Naive thymus-derived CD8-positive, alpha-beta T cell (primary cell): ENCODE measurements around the gene WNT8B. TPM values are rescaled to one million over a fixed set of nuclear protein-coding genes. Genes with fewer than 3 reads are reported as not detected.

ENCODE experiments used
- ATAC-seq, 2 donors: fragments of 150-1000 bp; cut with Tn5 transposase in 1 of 2; sonication (Bioruptor Pico), chemical (Tn5 transposase) in 1 of 2; 1 replicate in 1 of 2; 2 replicates in 1 of 2; pipeline ENCODE4 v1.10.0; 2021; ENCODE audit warnings: mild to moderate bottlenecking in 2 of 2, moderate library complexity in 2 of 2
- POLR2A ChIA-PET: fragments of 350-600 bp; sonication (Branson Sonifier 250); formaldehyde crosslinking; loops from one replicate; lab custom pipeline; 2021; ENCODE audit warnings: antibody characterized with exemption; lab: Charles Lee
- DNase-seq, 10 donors: peaks; one replicate each; pipeline versions ENCODE4 v3.0.0 to v3.0.0-alpha.2; 2020 to 2022
- H3K27ac Mint-ChIP-seq, 10 donors: one replicate each; pipeline ENCODE4 v1.8.0; 2020 to 2022; ENCODE audit warnings: mild to moderate bottlenecking in 10 of 10, mixed read lengths in 10 of 10, moderate library complexity in 4 of 10, inconsistent platforms in 1 of 10
- H3K27me3 Mint-ChIP-seq, 5 donors: one replicate each; pipeline ENCODE4 v1.8.0; 2021 to 2022; ENCODE audit warnings: mixed read lengths in 5 of 5
- H3K36me3 Mint-ChIP-seq, 3 donors: one replicate each; pipeline ENCODE4 v1.8.0; 2020 to 2022; ENCODE audit warnings: mixed read lengths in 3 of 3, mild to moderate bottlenecking in 2 of 3, inconsistent platforms in 1 of 3
- H3K4me1 Mint-ChIP-seq, 4 donors: one replicate each; pipeline ENCODE4 v1.8.0; 2021 to 2022; ENCODE audit warnings: mixed read lengths in 4 of 4
- H3K4me3 Mint-ChIP-seq, 10 donors: one replicate each; pipeline ENCODE4 v1.8.0; 2020 to 2022; ENCODE audit warnings: mild to moderate bottlenecking in 10 of 10, mixed read lengths in 10 of 10, moderate library complexity in 6 of 10, inconsistent platforms in 1 of 10
- H3K9me3 Mint-ChIP-seq, 9 donors: one replicate each; pipeline ENCODE4 v1.8.0; 2020 to 2022; ENCODE audit warnings: mixed read lengths in 9 of 9, mild to moderate bottlenecking in 3 of 9, inconsistent platforms in 1 of 9, moderate library complexity in 1 of 9
- polyA plus RNA-seq, 3 donors: library from polyadenylated mRNA; unstranded; fragments of 300-500 nt; fragmentation: Illumina TruSeq; gene quantifications; one replicate each; pipeline ENCODE4 v1.2.3, GENCODE V29; 2021
- total RNA-seq, 8 experiments: library from RNA in 2 of 8; stranded (reverse) in 2 of 8; gene quantifications; one replicate each; pipeline ENCODE4 v1.2.3 and lab custom pipeline; 2021 to 2026

WNT8B gene
- total and polyA plus RNA-seq, 5 experiments from 2014 or later: 0.14 to 1.1 (median 0.24) TPM; not detected in 2

- POLR2A ChIA-PET: interaction anchor here (1.1 kb wide), 1 partner anchor 13 kb away, joined by 4 read pairs; the partner anchor contains the start of gene HIF1AN
- H3K36me3 Mint-ChIP-seq: peaks cover 0 to 57% (median 13%) of the 10 kb centered on the region in 3 donors
- H3K9me3 Mint-ChIP-seq: no peaks in the 10 kb centered on the region
- DNase-seq (no peak), ATAC-seq (no peak)
- H3K4me1 Mint-ChIP-seq: peaks cover 11 to 46% (median 30%) of the 10 kb centered on the region in 4 donors
- no peak overlapping the region for H3K27ac Mint-ChIP-seq
- H3K4me3 Mint-ChIP-seq: no peak overlapping the region
- no peaks in the 10 kb centered on the region for H3K27me3 Mint-ChIP-seq
Observed at GRCh38 chr10:100522945-100523344, 60.1 kb downstream of the WNT8B start.

DNA sequence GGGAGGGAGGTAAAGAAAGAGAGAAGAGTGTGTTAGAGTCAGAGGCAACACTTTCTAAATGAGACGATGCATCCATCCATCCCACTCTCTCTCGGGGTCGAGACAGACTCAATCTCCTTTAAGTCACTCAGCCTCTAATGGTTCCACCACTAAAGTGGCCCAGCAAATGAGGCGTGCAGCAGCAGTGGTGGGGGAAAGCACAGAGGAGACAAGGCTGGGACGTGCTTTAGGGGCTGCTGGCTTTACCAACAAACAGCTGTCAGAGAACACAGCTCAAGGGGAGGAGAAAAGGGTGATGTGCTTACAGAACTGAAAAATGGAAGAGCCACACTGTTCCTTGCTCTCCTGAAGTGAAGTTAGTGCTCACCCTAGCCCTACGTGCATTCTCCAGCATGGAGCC is 61.4 kb downstream of the WNT8B start:
- ATAC-seq: no peak
- peaks cover 9 to 45% (median 29%) of the 10 kb centered on the region in 4 donors for H3K4me1 Mint-ChIP-seq
- no peaks in the 10 kb centered on the region for H3K9me3 Mint-ChIP-seq
- H3K36me3 Mint-ChIP-seq: peaks cover 0 to 57% (median 13%) of the 10 kb centered on the region in 3 donors
- DNase-seq: no peak
- peak overlapping the region in 4 of 10 donors; percentile 28 to 62 (median 50) for H3K27ac Mint-ChIP-seq
- H3K27me3 Mint-ChIP-seq: no peaks in the 10 kb centered on the region
- POLR2A ChIA-PET: no interaction called here
- no peak overlapping the region for H3K4me3 Mint-ChIP-seq

DNA sequence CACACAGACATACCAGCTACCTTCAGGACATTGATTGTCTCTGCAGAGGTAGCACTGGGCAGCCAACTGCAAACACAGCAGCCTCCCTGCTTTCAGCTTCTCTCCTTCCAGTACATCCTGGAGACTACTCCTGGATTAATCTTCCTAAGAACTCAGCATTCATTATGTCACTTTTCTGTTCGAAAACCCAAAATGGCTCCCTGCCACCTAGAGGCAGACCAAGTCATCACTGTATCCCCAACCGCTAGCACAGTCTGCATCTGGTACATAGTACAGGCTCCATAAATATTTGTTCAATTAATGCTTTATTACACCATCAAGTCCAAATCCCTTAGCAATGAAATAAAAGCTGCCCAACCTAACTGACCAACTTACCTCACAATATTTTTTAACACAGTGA is 61.8 kb downstream of the WNT8B start:
- Mint-ChIP-seq H3K27ac (peak overlapping the region in 4 of 10 donors; percentile 44 to 87 (median 63)), H3K4me3 (no peak overlapping the region), H3K9me3 (no peaks in the 10 kb centered on the region), H3K4me1 (peaks cover 8 to 45% (median 30%) of the 10 kb centered on the region in 4 donors), H3K27me3 (no peaks in the 10 kb centered on the region), H3K36me3 (peaks cover 2 to 57% (median 13%) of the 10 kb centered on the region in 3 donors)
- no peak for ATAC-seq
- POLR2A ChIA-PET: interaction anchor here (0.7 to 1.3 kb wide), 4 partner anchors 11 to 178 kb away, joined by 3 to 4 read pairs (median 3); partner anchors contain the start of genes HIF1AN and SCD
- DNase-seq: no peak

DNA sequence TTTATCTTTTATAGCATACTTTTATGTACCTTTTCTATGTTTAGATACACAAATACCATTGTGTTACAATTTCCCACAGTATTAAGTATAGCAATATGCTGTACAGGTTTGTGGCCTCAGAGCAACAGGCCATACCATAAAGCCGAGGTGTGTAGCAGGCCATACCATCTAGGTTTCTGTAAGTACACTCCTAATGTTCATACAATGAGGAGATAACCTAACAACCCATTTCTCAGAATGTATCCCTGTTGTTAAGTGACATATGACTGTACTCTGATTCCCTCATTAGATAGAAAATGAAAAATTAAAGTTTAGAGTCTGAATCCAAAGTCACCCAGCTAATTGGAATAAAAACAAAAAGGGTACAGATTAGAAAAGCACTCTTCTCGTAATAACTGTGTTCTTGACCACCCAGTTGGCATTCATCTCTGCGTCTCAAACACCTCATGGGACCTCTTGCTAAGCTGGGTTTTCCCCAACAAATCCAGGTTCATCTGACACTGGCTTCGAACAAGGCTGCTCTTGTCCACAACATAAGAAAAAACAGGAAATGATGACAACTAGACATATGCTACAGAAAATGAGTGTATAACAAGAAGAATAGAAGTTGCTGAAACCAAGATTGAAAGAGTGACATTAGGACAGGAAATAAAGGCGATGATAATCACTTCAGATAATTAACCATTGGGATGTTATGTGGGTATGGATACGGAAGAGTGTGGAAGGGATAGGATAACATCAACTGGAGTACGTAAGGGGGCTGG is 65.5 kb downstream of the WNT8B start:
- DNase-seq (peak in 1 of 10 donors; percentile 27), ATAC-seq (peak; percentile 29 to 68)
- Mint-ChIP-seq H3K36me3 (peaks cover 4 to 43% (median 13%) of the 10 kb centered on the region in 3 donors), H3K4me1 (peaks cover 13 to 52% (median 37%) of the 10 kb centered on the region in 4 donors), H3K27me3 (no peaks in the 10 kb centered on the region), H3K9me3 (no peaks in the 10 kb centered on the region), H3K4me3 (peak overlapping the region; percentile 92 to 100 (median 100)), H3K27ac (peak overlapping the region; percentile 92 to 100 (median 99))
- POLR2A ChIA-PET: interaction anchor here (1.2 to 2.9 kb wide), 3 partner anchors 7 to 19 kb away, joined by 3 to 16 read pairs (median 10); partner anchors contain the start of gene HIF1AN

DNA sequence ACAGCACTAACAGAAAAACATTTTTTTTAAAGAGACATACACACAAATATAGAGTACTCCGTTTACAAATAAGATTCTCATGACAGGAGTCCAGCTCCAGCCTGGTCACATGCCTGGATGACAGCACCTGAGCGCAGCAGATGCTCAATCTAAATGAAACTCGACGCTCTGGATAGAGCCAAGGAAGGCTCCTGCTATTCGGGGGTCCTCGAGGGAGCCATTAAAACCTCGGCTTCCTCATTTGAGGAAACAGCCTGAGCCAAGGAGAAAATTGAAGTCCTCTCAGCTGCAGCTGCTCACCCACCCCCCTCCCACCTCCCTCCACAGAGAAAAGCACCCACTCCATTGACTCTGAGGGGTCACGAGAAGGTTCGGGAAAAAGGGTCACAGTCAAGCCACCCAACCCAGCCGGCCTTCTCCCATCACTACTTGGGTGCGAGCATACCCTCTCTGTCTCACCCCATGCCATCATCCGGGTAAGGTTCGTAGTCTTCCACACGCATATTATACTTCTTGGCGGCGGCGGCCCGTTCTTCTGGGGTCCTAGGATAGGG is 66.2 kb downstream of the WNT8B start:
- no peaks in the 10 kb centered on the region for H3K9me3 Mint-ChIP-seq
- POLR2A ChIA-PET: interaction anchor here (1.2 to 2.9 kb wide), 2 partner anchors 17 to 20 kb away, joined by 3 to 10 read pairs; no protein-coding TSS in a partner anchor
- H3K4me1 Mint-ChIP-seq: peaks cover 13 to 52% (median 37%) of the 10 kb centered on the region in 4 donors
- H3K27me3 Mint-ChIP-seq: no peaks in the 10 kb centered on the region
- peaks cover 4 to 37% (median 7%) of the 10 kb centered on the region in 3 donors for H3K36me3 Mint-ChIP-seq
- peak overlapping the region; percentile 92 to 100 (median 100) for H3K4me3 Mint-ChIP-seq
- DNase-seq: peak in 1 of 10 donors; percentile 9
- H3K27ac Mint-ChIP-seq: peak overlapping the region; percentile 92 to 100 (median 99)
- ATAC-seq: peak in 1 of 2 donors; percentile 9

GRCh38 chr10:100529475-100530298 is 66.9 kb downstream of the WNT8B start, which contains the start of gene NDUFB8:
Gene NDUFB8 (minus strand): TSS chr10:100529871. CDS start chr10:100529851, 20 bp downstream.
- H3K36me3 Mint-ChIP-seq: peaks cover 4 to 30% (median 6%) of the 10 kb centered on the region in 3 donors

DNA sequence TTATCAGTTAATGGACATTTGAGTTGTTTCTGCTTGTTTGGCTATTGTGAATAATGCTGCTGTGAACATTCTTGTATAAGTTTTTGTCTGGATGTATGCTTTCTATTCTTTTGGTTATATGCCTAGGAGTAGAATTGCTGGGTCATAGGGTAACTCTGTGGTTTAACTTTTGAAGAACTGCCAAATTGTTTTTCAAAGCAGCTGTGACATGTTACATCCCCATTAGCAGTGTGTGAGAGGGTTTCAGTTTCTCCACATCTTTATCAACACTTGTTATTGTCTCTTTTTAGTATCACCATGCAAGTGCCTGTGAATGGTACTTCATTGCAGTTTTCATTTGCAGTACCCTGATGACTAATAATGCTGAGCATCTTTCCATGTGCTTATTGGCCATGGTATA is 69.0 kb downstream of the WNT8B start:
- Mint-ChIP-seq H3K4me1 (peaks cover 14 to 34% (median 26%) of the 10 kb centered on the region in 4 donors), H3K4me3 (peak overlapping the region in 1 of 10 donors; percentile 42), H3K9me3 (no peaks in the 10 kb centered on the region), H3K36me3 (peaks cover 0 to 9% (median 4%) of the 10 kb centered on the region in 3 donors), H3K27me3 (no peaks in the 10 kb centered on the region), H3K27ac (peak overlapping the region in 1 of 10 donors; percentile 59)
- DNase-seq: no peak
- no peak for ATAC-seq
- POLR2A ChIA-PET: no interaction called here

More at GRCh38 chr10:100529475-100530298, 66.9 kb downstream of the WNT8B start, which contains the start of gene NDUFB8:
- peaks cover 12 to 54% (median 35%) of the 10 kb centered on the region in 4 donors for H3K4me1 Mint-ChIP-seq
- DNase-seq (peak; percentile 71 to 94 (median 86)), ATAC-seq (peak; percentile 81 to 89)
- peak within 1 kb of the TSS; percentile 92 to 100 (median 99) for H3K27ac Mint-ChIP-seq
- H3K4me3 Mint-ChIP-seq: peak within 1 kb of the TSS; percentile 92 to 100 (median 100)
- POLR2A ChIA-PET: interaction anchor here (0.6 to 1.2 kb wide), 3 partner anchors 11 to 36 kb away, joined by 3 to 5 read pairs (median 3); no protein-coding TSS in a partner anchor
- H3K9me3 Mint-ChIP-seq: no peaks in the 10 kb centered on the region
- no peaks in the 10 kb centered on the region for H3K27me3 Mint-ChIP-seq

Other genes with a start within 250 kb of the WNT8B start
- 10 to 100 TPM; 18.9 to 20.3 TPM for gene CHUK, start 233.4 kb upstream of the WNT8B start, total RNA-seq
- gene CHUK, start 233.4 kb upstream of the WNT8B start, polyA plus RNA-seq: 10 to 100 TPM in 2 of 3 donors, 1 to 10 TPM in 1; 6.7 to 13.5 (median 10.5) TPM
- gene CWF19L1, start 195.4 kb upstream of the WNT8B start, total RNA-seq: 10 to 100 TPM; 54.4 to 55.1 TPM
- 10 to 100 TPM; 19.3 to 38.7 (median 28.4) TPM for gene CWF19L1, start 195.4 kb upstream of the WNT8B start, polyA plus RNA-seq
- 10 to 100 TPM; 37.8 to 39.2 TPM for gene BLOC1S2, start 176.3 kb upstream of the WNT8B start, total RNA-seq
- 10 to 100 TPM; 61.3 to 76.1 (median 73.6) TPM for gene BLOC1S2, start 176.3 kb upstream of the WNT8B start, polyA plus RNA-seq
- gene PKD2L1, start 132.8 kb upstream of the WNT8B start, total RNA-seq: not detected
- not detected for gene PKD2L1, start 132.8 kb upstream of the WNT8B start, polyA plus RNA-seq
- 1 to 10 TPM; 1.4 TPM for gene SCD, start 115.8 kb upstream of the WNT8B start, total RNA-seq
- gene SCD, start 115.8 kb upstream of the WNT8B start, polyA plus RNA-seq: 1 to 10 TPM; 2.8 to 5.5 (median 4.4) TPM
- 10 to 100 TPM; 60.1 to 61.7 TPM for gene SEC31B, start 56.9 kb downstream of the WNT8B start, total RNA-seq
- gene SEC31B, start 56.9 kb downstream of the WNT8B start, polyA plus RNA-seq: 1 to 10 TPM in 2 of 3 donors, under 1 TPM in 1; 0.98 to 2.3 (median 2.0) TPM
- gene NDUFB8, start 66.9 kb downstream of the WNT8B start, total RNA-seq: 100 to 1,000 TPM; 170 to 184 TPM
- gene NDUFB8, start 66.9 kb downstream of the WNT8B start, polyA plus RNA-seq: 100 to 1,000 TPM; 520 to 585 (median 556) TPM
- gene HIF1AN, start 72.9 kb downstream of the WNT8B start, total RNA-seq: 10 to 100 TPM; 63.5 to 65.3 TPM
- 10 to 100 TPM; 24.7 to 28.6 (median 26.9) TPM for gene HIF1AN, start 72.9 kb downstream of the WNT8B start, polyA plus RNA-seq